Mesodermal cell (in vitro differentiated cells): ENCODE data around the gene RERG.
"Not testable (repeated sequence)": the region's sequence is repeated elsewhere in the genome, so short reads cannot be mapped to it uniquely, and the experiment has no call there.

ENCODE experiments used
- H3K27ac ChIP-seq: 2 replicates; pipeline ENCODE4 v1.7.0; 2013; ENCODE audit warnings: mild to moderate bottlenecking, low read depth, low read length, moderate library complexity; ENCODE audit not compliant: severe bottlenecking
- H3K36me3 ChIP-seq: 2 replicates; pipeline ENCODE4 v1.7.1; 2013; ENCODE audit warnings: mild to moderate bottlenecking, low read length, moderate library complexity; ENCODE audit not compliant: control insufficient read depth, insufficient read depth
- H3K4me1 ChIP-seq: one replicate; pipeline ENCODE4 v1.7.1; 2013; ENCODE audit warnings: mild to moderate bottlenecking, low read length; ENCODE audit not compliant: insufficient read depth, control insufficient read depth, poor library complexity, severe bottlenecking
- H3K4me3 ChIP-seq: 2 replicates; pipeline ENCODE4 v1.7.0; 2013; ENCODE audit warnings: low read length, control low read depth, mild to moderate bottlenecking; ENCODE audit not compliant: insufficient read depth, poor library complexity, severe bottlenecking; ENCODE audit errors: extremely low read depth
- H3K9me3 ChIP-seq: 2 replicates; pipeline ENCODE4 v1.7.1; 2013; ENCODE audit warnings: mild to moderate bottlenecking, low read length, moderate library complexity; ENCODE audit not compliant: control insufficient read depth
- WGBS, 2 experiments: methylation state at CpG; one replicate each; pipeline ENCODE4 v1.1.5; 2013; ENCODE audit warnings: missing lambda C conversion rate in 2 of 2; ENCODE audit not compliant: insufficient coverage in 2 of 2; 5-methylcytosine and 5-hydroxymethylcytosine counted together

RERG gene

GRCh38 chr12:15092826-15093225, 128.4 kb downstream of the RERG start:
- Histone ChIP-seq H3K27ac (no peak overlapping the region), H3K9me3 (no peaks in the 10 kb centered on the region), H3K4me3 (no peak overlapping the region), H3K36me3 (no peaks in the 10 kb centered on the region), H3K4me1 (no peaks in the 10 kb centered on the region)
- no CpG with 5 or more reads among the region's 1 CpG for WGBS, 2 experiments

- 85 to 100% methylated on average over 2 of the region's 2 CpGs for WGBS, 2 experiments
- Histone ChIP-seq H3K9me3 (no peaks in the 10 kb centered on the region), H3K36me3 (no peaks in the 10 kb centered on the region), H3K27ac (no peak overlapping the region), H3K4me3 (no peak overlapping the region), H3K4me1 (no peaks in the 10 kb centered on the region)
These were observed 130.8 kb downstream of the RERG start for GRCh38 chr12:15090441-15090840.

- no peaks in the 10 kb centered on the region for H3K4me1 ChIP-seq
- H3K4me3 ChIP-seq = no peak overlapping the region
- WGBS, 2 experiments = no CpG with 5 or more reads among the region's 1 CpG
- H3K9me3 ChIP-seq = no peaks in the 10 kb centered on the region
- H3K27ac ChIP-seq = no peak overlapping the region
- H3K36me3 ChIP-seq = no peaks in the 10 kb centered on the region
These were observed 133.1 kb downstream of the RERG start for GRCh38 chr12:15088105-15088504.

DNA sequence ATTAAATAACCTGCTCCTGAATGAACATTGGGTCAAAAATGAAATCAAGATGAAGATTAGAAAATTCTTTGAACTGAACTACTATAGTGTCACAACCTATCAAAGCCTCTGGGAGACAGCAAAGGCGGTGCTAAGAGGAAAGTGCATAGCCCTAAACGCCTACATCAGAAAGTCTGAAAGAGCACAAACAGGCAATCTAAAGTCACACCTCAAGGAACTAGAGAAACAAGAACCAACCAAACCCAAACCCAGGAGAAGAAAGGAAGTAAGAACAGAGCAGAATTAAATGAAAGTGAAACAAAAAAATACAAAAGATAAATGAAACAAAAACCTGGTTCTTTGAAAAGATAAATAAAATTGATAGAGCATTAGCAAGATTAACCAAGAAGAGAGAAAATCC, 143.5 kb downstream of the RERG start:
- H3K9me3 ChIP-seq, H3K4me1 ChIP-seq, H3K36me3 ChIP-seq, H3K27ac ChIP-seq, H3K4me3 ChIP-seq: not testable (repeated sequence)
- WGBS, 2 experiments = no CpG with 5 or more reads among the region's 2 CpGs

DNA sequence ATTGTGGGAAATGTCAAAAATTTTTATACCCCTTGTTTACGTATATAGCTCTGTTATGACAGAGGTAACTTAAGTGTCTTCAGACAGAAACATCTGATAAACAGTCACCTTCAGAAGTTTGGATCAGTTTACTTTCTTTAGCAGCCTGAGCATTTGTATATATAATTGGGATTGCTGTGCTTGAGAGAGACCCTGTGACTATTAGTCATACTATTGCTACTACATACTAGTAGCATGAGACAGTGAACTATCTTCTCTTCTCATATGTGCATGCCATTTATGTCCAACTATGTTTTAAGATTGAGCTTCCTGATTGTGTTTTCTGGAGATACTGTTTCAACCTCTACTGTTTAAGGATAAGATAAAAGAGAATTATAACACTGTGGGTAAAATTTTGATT, 146.9 kb downstream of the RERG start:
- WGBS, 2 experiments = no CpG with 5 or more reads among the region's 1 CpG
- H3K9me3 ChIP-seq = no peaks in the 10 kb centered on the region
- no peaks in the 10 kb centered on the region for H3K36me3 ChIP-seq
- H3K4me3 ChIP-seq = no peak overlapping the region
- H3K27ac ChIP-seq = no peak overlapping the region
- H3K4me1 ChIP-seq = no peaks in the 10 kb centered on the region

DNA sequence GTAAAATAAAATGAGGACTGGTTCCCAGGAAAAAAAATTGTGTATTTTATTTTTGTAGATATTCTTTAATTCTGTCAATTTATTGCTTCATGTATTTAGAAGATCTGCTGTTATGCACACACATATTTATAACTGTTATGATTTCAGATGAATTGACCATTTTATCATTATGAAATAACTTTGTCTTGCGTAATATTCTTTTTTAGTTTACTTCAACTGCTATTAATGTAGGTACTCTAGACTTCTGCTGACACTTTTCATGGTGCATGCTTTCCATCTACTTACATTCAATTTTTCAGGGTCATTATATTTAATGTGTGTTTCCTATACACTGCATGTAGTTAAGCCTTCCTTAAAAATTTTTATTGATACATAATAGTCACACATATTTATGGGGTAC, 162.1 kb downstream of the RERG start:
- WGBS, 2 experiments = no CpG with 5 or more reads among the region's 1 CpG
- H3K27ac ChIP-seq = no peak overlapping the region
- H3K36me3 ChIP-seq = no peaks in the 10 kb centered on the region
- H3K4me3 ChIP-seq = no peak overlapping the region
- no peaks in the 10 kb centered on the region for H3K4me1 ChIP-seq
- no peaks in the 10 kb centered on the region for H3K9me3 ChIP-seq
